GM21576 (cell line): ENCODE data around the gene TRPM8.
"Not testable (repeated sequence)": the region's sequence is repeated elsewhere in the genome, so short reads cannot be mapped to it uniquely, and the experiment has no call there.

ENCODE experiments used
- ATAC-seq: cut with Tn5 transposase; IDR thresholded peaks from one replicate; pipeline ENCODE4 v1.9.1; 2021; ENCODE audit warnings: mild to moderate bottlenecking, moderate library complexity; ENCODE audit not compliant: unreplicated experiment

The TRPM8 gene

DNA sequence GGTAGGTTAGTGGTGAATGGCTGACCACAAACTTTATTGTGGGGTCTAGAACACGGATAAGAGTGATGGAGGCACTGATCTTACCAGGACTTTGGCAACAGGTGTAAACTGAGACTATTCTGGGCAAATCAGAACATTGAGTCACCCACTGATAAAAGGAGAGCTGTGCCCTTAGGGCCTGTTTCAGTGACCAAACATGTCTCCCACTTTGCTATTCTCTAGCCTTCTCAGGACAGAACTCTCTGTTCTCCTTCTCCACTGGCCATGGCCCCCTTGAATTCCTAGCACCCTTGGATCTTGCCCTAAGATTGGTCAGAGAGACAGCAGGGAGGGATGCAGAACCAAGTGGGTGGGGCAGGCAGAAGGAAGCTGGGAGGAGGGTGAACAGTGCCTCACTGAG is 18.3 kb downstream of the TRPM8 start:
- no peak for ATAC-seq

DNA sequence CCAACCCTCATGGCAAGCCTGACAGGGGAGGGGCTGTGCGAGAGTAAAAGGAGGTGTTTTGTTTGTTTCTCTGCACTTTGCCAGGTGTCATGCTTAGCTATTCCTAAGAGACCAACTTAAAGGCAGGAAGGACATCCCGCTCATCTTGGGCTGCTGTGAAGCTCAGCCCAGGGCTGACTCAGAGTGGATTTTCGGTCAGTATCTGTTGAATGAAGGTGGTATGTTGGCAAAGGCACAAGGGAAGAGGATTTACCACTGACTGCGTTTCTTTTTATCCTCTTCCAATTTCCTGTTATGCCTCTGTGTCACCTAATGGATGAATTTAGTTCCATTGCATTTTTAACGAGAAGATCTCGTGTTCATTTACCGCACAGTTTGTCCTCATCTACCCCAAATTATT is 18.9 kb downstream of the TRPM8 start:
- ATAC-seq, result no peak

DNA sequence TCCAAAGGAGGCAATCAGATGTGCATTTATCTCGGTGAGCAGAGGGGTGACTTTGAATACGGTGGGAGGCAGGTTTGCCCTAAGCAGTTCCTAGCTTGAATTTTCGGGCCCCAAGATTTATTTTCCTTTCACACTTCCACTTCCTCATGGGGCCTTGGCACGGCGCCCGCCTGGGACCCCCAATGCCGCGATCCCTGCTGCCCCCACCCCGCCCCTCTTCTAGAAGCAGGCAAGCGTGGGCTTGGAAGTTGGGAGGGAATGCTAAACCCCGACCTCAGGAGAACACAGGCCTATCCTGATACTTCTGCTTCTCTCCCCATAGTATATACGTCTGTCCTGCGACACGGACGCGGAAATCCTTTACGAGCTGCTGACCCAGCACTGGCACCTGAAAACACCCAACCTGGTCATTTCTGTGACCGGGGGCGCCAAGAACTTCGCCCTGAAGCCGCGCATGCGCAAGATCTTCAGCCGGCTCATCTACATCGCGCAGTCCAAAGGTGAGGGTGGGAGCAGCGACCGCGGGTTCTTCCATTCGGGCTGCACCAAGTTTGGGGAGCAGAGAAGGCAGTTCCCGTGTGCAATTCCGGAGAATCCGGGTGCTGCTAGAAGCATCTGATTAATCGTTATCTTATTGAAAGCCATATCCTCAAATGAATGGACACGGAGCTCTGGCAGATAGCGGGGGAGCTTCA is 21.6 kb downstream of the TRPM8 start:
- ATAC-seq, result no peak

DNA sequence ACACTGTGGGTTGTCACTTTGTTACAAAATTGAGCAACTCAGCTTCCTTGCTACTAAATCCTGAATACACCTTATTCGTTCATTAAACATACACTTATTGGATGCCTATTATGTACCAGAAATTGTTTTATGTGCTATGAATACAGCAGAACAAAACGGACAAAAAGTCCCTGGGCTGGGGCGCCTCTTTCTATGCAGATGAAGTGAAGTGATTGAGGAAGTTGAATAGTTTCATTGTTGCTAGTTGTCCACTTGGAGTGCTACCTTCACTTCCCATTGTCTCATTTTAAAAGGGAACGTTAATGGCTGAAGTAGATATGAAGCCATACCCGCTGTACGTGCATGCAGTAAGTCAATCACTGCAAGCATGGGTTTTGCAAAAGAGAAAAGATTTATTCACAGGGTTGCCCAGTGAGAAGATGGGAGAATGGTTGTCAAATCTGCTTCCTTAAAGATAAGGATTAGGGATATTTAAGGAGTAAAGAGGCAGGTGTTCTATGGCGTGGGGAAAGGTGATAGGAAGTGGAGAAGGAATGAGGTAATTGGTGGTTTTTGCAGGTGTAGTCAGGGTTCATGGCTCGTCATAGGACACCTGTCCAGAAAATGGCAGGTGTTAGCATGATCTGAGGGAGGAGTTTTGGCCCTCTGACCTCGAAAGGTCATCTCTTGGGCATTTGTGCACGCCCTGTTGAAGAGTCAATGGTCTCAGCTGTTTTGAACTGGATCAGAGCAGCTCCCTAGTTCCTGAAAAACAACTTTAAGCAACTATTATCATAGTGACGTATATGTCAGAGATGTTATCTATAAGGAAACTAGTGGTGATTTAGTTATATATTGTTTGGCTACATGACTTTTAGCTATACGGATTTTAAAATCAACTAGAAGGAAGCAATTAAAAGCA is 23.5 kb downstream of the TRPM8 start:
- ATAC-seq, result no peak

DNA sequence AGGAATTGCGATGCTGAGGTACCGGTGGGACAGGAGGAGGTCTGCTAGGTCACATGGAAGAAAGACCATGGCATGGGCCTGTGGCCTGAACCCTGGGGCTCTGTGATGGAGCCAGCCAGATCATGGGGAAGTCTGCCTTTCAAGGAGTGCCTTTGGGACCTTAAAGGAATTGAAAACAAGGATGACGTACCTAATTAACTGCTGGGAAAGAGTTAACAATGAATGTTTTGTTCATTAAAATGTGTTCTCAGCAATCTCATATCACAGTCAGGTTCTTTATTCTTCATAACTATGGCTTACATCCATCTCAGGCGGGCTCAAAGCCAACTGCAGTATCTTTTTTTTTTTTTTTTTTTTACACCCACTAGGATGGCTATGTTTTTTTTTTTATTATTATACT is 25.6 kb downstream of the TRPM8 start:
- no peak for ATAC-seq

DNA sequence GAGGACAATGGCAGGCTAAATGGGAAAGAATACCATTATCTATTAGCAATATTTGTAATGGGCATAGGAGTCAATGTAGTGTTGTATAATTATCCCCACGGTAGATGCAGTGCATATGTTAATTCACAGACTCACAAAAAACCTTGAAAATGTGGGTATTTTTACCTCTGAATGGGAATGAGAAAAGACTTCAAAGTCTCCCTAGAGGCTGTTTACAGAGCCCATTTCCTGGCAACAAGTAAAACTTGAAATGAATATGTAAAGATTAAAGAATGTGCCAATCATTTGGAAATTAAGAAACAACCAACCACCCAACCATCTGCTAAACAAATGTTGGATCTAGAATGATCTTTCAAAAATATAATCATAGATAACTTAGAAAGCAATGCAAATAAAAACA is 27.1 kb downstream of the TRPM8 start:
- no peak for ATAC-seq

DNA sequence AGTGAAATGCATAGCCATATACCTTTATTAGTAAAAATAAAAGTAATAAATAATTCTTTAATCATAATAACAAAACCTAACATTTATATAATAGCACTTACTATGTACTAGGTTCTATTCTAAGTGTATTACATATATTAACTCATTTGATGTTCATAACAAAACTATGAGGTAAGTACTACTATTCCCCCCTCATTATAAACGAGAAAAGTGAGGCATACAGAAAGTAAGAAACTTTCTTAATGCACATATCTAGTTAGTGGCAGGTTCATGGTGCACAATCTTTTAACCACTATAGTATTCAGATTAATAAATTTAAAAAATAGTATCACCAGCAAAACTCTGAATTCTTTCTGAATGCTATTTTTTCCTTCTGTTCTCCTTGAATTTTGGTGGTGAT is 27.5 kb downstream of the TRPM8 start:
- ATAC-seq, result no peak

DNA sequence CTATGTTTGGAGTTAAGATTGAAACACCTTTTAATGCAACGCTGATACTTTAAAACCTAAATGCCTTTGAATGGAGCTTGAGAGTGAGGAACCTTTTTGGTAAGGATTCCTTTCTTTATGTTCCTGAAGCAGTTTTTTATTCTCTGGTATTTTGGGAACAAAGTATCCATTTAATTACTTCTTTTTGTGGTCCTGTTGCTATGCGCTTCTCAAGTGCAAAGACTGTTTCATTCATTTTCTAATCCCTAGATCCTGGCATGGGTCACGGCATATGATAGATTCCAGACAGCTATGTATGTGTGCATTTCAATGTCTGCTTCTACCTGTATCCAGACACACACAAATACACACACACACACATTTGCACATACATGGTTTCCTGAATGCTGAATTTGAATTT is 28.0 kb downstream of the TRPM8 start:
- no peak for ATAC-seq

DNA sequence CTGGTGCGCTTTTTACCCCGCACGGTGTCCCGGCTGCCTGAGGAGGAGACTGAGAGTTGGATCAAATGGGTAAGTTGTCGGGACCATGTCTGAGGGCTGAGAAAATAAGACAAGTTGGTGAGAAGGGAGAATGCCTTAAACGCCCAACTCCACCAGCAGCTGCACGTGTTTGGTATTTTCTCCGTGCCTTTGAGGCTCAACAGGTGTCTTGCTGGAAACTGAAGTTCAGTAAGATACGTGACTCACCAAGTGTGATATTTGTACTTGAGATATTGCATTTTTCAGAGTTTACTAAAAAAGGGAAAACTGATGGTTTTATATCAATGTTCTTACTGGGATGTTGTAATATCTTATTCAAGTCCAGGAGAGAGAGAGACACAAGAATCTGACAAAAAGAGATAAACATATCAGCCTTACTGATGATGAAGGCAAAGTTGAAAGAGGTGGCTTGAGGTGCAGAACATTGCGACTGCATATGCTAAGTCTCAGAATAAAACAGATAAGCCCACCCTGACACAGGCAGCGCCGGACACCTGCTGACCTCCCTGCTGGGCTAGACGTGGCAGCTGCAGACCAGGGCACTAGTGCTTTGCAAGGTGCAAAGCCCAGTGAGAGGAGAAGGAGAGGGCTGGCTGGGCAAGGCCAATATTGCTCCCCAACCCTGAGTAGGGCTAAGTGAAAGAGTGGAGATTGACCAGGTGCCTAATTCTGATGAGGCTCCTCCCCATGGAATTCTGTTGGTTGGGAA is 33.1 kb downstream of the TRPM8 start:
- ATAC-seq, result no peak

DNA sequence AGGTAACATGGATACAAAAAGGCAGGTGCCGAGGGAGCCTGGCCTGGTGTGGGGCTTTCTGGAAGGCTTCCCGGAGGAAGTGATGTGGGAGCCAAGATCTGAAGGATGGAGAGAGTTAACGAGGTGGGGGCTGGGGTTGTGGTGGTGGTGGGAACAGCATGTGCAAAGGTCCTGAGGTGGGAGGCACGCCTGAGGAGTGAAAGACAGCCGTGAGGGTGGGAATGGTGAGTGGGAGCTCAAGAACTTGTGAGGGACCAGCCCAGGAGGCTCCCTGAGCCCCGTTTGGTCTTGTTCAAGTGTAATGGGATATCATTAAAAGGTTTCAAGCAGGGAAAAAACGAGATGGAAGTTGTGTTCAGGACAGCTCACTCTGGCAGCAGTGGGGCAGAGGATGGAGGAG is 35.2 kb downstream of the TRPM8 start:
- no peak for ATAC-seq

DNA sequence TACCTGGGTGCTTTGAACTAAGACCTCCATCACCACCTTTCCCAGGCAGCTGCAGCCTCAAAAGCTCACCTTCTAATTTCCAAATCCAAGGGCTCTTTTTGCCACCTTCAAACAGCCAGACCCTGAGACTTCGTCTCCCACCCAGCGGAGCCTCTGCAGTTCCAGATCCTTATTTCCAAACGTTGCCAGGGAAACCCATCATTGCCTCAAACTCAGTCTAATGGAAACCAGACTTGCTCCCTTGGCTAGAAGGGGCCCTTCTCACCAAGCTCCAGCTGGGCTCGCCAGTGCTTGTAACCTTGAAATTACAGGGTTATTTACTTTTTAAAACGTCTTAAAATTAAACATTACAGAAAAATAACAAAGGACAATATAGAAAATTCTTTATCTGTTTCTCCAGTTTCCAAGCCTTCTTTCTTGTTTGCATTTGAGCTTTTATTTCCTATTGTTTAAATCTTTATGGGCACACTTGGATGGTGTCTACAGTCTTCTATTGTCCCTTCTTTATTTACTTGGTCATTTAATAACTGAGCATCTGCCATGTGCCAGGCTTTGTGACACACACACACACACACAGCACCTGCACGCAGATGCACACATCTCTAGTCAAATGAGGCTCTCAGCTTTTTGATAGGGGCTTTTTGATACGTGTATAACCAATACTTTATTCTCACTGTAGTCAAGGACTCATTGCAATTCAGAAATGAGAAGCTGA is 36.1 kb downstream of the TRPM8 start:
- ATAC-seq, result no peak

DNA sequence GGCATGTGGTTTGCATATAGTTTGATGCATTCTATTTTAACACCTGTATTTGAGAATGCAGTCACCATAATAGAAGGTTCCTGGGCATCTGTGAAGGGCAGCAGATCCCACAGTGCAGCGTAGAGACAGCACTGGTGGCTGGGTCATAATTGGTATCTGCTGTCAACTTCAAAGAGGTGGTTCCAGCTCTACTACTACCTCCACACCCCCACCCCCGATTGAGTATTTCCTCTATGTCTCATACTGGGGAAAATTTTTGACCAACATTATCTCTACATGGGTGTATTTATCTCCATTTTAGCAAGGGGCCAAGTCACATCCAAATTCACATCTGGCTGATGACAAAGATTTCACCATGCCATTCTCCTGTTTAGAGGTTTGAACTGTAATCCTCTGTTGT is 43.0 kb downstream of the TRPM8 start:
- no peak for ATAC-seq

DNA sequence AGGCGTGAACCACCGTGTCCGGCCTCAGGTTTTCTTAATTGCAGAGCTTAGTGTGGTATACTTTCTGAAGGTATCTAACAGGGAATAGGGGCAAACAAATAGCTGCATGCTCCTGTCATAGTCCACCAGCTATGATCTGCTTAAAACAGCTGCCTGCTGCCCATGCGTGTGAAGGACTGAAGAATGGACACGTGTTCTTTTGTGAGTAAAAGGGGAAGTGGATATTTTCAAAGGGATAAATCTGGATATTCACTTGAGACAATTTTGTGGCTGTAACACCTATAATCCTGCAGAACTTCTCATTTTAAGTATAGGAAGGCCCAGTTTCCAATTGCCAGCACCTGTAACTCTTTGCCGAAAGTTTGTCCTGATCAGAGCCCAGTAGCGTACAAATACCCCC is 44.7 kb downstream of the TRPM8 start:
- ATAC-seq, result no peak

DNA sequence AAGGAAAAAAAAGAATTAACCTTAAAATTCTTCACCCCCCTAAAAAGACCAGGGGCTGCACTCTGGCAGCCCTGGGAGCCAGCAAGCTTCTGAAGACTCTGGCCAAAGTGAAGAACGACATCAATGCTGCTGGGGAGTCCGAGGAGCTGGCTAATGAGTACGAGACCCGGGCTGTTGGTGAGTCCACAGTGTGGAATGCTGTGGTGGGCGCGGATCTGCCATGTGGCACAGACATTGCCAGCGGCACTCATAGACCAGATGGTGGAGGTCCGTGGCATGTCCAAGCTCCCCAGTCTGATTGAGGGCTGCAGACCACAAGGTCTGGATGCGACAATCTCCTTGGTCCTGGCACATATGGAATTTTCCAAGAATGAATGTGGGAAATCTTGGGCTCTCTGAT is 47.4 kb downstream of the TRPM8 start:
- ATAC-seq, result no peak

DNA sequence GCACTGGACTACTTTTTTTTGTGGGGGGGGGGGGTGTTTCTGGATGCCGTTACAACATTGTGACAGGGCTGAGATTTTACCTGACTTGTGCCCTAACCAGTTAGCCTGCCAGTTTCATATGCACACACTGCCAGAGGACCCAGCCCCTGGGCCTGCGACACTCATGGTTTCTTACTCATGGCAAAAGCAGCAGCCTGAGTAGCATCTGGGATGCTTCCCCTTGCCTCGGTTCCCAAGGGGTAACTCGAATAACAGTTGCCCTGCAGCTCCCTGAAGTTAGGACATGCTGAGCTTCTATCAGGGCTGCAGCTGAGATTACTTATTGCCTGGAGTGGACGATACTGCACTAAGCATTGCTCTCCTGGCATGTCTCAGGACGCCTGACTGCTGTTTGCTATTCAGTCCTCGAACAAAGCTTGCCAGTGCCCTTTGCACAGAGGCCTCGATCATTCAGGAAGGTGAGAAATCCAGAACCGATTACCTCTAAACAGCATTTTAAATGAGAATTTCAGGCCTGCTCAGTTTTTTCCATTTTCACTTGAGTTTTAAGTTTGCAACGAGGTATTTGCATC is 47.9 kb downstream of the TRPM8 start:
- ATAC-seq, result no peak

DNA sequence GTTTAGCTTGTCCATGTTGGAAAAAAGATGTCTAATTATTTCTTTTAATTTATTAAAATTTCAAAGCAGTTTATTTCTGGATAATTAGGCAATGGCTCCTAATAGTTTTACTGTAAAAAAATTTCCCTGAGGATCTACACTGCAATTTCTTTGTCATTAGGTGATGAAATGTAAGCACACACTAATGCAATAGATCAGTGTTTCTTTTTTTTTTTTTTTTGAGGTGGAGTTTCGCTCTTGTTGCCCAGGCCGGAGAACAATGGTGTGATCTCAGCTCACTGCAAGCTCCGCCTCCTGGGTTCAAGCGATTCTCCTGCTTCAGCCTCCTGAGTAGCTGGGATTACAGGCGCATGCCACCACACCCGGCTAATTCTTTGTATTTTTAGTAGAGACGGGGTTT is 48.5 kb downstream of the TRPM8 start:
- ATAC-seq, result not testable (repeated sequence)

DNA sequence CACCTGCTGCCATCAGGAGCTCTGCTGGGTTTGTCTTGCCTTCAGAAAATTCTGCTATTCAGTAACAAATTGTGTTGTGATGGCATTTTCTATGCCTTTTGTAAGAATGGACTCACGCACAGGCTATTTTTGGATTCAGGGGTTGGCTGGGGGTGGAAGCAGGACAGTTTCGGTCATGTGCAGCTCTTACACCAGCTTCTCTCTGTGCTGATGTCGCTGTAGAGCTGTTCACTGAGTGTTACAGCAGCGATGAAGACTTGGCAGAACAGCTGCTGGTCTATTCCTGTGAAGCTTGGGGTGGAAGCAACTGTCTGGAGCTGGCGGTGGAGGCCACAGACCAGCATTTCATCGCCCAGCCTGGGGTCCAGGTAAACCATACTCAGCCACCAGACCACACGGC is 49.2 kb downstream of the TRPM8 start:
- no peak for ATAC-seq

DNA sequence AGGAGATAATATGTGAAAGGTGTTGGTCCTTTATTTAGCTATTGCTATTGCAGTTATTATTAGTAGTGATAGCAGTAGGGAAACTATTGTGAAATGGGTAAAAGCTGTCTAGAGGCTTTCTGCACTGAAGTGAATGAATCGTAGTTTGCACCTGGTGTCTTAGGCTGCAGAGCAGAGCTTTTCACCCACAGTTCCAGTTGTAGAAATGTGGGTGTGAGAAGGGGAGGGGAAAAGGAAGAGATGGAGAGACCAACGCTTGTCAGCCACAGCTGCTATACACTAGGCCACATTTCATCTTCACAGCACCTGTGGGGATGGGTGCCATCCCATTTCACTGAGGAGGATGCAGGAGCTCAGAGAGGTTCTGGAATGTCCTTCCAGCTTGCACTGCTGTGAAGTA is 50.0 kb downstream of the TRPM8 start:
- ATAC-seq, result no peak

DNA sequence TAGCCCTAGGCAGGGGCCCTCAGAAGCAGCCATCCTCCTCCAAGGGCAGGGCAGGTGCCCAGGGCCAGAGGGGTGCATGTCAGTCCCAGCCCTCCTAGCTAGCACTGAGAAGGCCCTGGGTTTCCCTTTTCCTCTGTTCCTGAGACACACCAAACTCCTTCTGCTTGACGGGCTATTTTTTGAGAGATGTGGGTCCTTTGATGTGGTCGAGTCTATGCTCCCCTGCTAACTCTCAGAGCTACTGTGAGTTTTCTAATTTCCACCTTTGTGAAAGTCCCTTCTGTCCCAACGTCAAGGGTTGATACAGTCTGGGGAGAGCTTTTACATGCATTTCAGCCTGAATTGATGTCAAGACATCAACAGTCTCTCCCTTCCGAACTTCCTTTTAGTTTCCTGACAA is 51.4 kb downstream of the TRPM8 start:
- no peak for ATAC-seq

DNA sequence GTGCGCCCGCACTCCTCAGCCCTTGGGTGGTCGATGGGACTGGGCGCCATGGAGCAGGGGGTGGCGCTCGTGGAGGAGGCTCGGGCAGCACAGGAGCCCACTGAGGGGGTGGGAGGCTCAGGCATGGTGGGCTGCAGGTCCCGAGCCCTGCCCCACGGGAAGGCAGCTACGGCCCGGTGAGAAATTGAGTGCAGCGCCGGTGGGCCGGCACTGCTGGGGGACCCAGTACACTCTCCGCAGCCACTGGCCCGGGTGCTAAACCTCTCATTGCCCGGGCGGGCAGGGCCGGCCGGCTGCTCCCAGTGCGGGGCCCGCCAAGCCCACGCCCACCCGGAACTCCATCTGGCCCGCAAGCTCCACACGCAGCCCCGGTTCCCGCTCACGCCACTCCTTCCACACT is 55.3 kb downstream of the TRPM8 start:
- not testable (repeated sequence) for ATAC-seq
